Keratinocyte (primary cell): ENCODE data around the gene ENPP6. TPM values are rescaled to one million over a fixed set of nuclear protein-coding genes. Genes with fewer than 3 reads are reported as not detected.

Source experiments
- DNase-seq: peaks from one replicate; pipeline ENCODE4 v3.0.0-alpha.2; 2011; ENCODE audit warnings: low read depth, missing footprints, low spot score
- FAIRE-seq: peaks from 2 replicates; lab custom pipeline; 2011; peaks lifted over from hg19 to GRCh38; lab: Jason Lieb, UNC
- H2AFZ ChIP-seq: 2 replicates; pipeline ENCODE4 v1.6.0; 2012; ENCODE audit warnings: low read length, control low read depth, inconsistent platforms; ENCODE audit not compliant: control insufficient read depth
- H3K27ac ChIP-seq: 2 replicates; pipeline ENCODE4 v1.5.1; 2011; ENCODE audit warnings: low read length; ENCODE audit not compliant: control insufficient read depth, insufficient read depth
- H3K27me3 ChIP-seq: 3 replicates; pipeline ENCODE4 v1.6.0; 2011; ENCODE audit warnings: low read length; ENCODE audit not compliant: control insufficient read depth, insufficient read depth; ENCODE audit errors: extremely low read depth
- H3K36me3 ChIP-seq, 2 experiments: 2 replicates in 1 of 2; 3 replicates in 1 of 2; pipeline ENCODE4 v1.5.1; 2011; ENCODE audit warnings: low read length in 2 of 2, mild to moderate bottlenecking in 1 of 2; ENCODE audit not compliant: control insufficient read depth in 2 of 2, insufficient read depth in 2 of 2; ENCODE audit errors: extremely low read depth in 1 of 2
- H3K4me1 ChIP-seq: 3 replicates; pipeline ENCODE4 v1.5.1; 2011; ENCODE audit warnings: low read length; ENCODE audit not compliant: control insufficient read depth, insufficient read depth; ENCODE audit errors: extremely low read depth
- H3K4me2 ChIP-seq: 3 replicates; pipeline ENCODE4 v1.6.0; 2011; ENCODE audit warnings: low read depth, low read length; ENCODE audit not compliant: control insufficient read depth, insufficient read depth; ENCODE audit errors: extremely low read depth
- H3K4me3 ChIP-seq, 3 experiments: fragments of 200-600 bp in 1 of 3; sonication (generic) in 1 of 3; 2 replicates in 2 of 3; 3 replicates in 1 of 3; pipeline ENCODE4 v1.5.1; 2011 to 2016; ENCODE audit warnings: low read length in 3 of 3, mild to moderate bottlenecking in 3 of 3, control low read depth in 2 of 3, inconsistent platforms in 1 of 3, low read depth in 1 of 3, mixed read lengths in 1 of 3, mixed run types in 1 of 3, moderate library complexity in 1 of 3; ENCODE audit not compliant: control insufficient read depth in 2 of 3, insufficient read depth in 2 of 3; ENCODE audit errors: extremely low read depth in 1 of 3
- H3K79me2 ChIP-seq: 2 replicates; pipeline ENCODE4 v1.6.0; 2012; ENCODE audit warnings: low read length; ENCODE audit not compliant: control insufficient read depth, insufficient read depth
- H3K9ac ChIP-seq: 3 replicates; pipeline ENCODE4 v1.6.0; 2011; ENCODE audit warnings: low read length; ENCODE audit not compliant: control insufficient read depth, insufficient read depth; ENCODE audit errors: extremely low read depth
- H3K9me1 ChIP-seq: 3 replicates; pipeline ENCODE4 v1.6.0; 2011; ENCODE audit warnings: low read length; ENCODE audit not compliant: control insufficient read depth, insufficient read depth; ENCODE audit errors: extremely low read depth
- H3K9me3 ChIP-seq: 2 replicates; pipeline ENCODE4 v1.5.1; 2012; ENCODE audit warnings: low read depth, low read length; ENCODE audit not compliant: control insufficient read depth
- H4K20me1 ChIP-seq: 3 replicates; pipeline ENCODE4 v1.6.0; 2011; ENCODE audit warnings: low read length; ENCODE audit not compliant: control insufficient read depth, insufficient read depth; ENCODE audit errors: extremely low read depth
- EZH2 ChIP-seq: IDR thresholded peaks from one replicate; pipeline ENCODE4 v1.6.1; 2012; ENCODE audit warnings: inconsistent platforms, mild to moderate bottlenecking, low read length, moderate library complexity
- dilution Hi-C: fragments of 300-500 bp; cut with MboI; formaldehyde crosslinking; loops from one replicate; pipeline ENCODE4 v1.7.0; 2020; ENCODE audit warnings: low sequenced_read_pairs; ENCODE audit not compliant: extremely low pct_ligation_motif_present
- polyA plus RNA-seq, 5 experiments: library from polyadenylated mRNA; depleted of rRNA in 3 of 5; stranded (reverse) in 3 of 5; stranded (forward) in 1 of 5; unstranded in 1 of 5; fragments of >200 nt; gene quantifications; 1 replicate in 1 of 5; 2 replicates in 3 of 5; 3 replicates in 1 of 5; pipeline versions ENCODE4 v1.2.1 to v1.2.3, GENCODE V29; 2011 to 2012; ENCODE audit warnings: missing spikeins in 2 of 5, low read depth in 1 of 5, low replicate concordance in 1 of 5
- TF ChIP-seq, protein P1 (sequence below), 3 experiments: IDR thresholded peaks in 1 of 3; conservative IDR thresholded peaks in 1 of 3; optimal IDR thresholded peaks in 1 of 3; 2 replicates in 2 of 3; 3 replicates in 1 of 3; pipeline versions ENCODE3 to v1.5.1; 2011; ENCODE audit warnings: low read length in 3 of 3, mild to moderate bottlenecking in 3 of 3, moderate library complexity in 2 of 3, control low read depth in 1 of 3, inconsistent platforms in 1 of 3; ENCODE audit not compliant: insufficient read depth in 2 of 3; ENCODE audit errors: extremely low read depth in 1 of 3

Gene ENPP6
- polyA plus RNA-seq, 1 donor (not counting 4 experiments of a cell fraction or from before 2014, with no cell fraction given) = not detected

DNA sequence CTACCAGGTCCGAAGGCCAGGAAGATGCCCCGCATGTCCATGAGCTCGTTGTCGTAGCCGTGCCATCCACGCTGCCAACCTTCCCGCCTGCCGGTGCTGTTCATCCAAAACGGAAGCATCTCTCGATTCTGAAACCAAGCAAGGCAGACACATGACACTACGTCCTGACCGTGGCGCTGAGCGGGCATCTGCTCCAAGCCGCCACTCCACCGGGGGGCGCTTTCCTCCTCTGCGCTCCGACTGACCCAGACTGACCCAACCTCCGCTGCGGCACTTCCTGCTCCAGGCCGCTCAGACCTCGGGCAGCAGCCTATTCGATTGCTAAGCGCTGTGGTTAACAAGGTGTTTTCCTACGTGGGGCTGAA lies 120.5 kb downstream of the ENPP6 start:
- Histone ChIP-seq H3K4me3 (peak overlapping the region in 1 of 3 experiments; percentile 36), H4K20me1 (no peaks in the 10 kb centered on the region), H3K79me2 (no peaks in the 10 kb centered on the region), H3K9me3 (no peaks in the 10 kb centered on the region), H3K27ac (no peak overlapping the region), H3K9me1 (no peaks in the 10 kb centered on the region), H3K9ac (no peak overlapping the region), H2AFZ (peak overlapping the region; percentile 27), H3K36me3 (no peaks in the 10 kb centered on the region), H3K27me3 (no peaks in the 10 kb centered on the region), H3K4me2 (peak overlapping the region; percentile 34), H3K4me1 (no peaks in the 10 kb centered on the region)
- no peak for TF ChIP-seq EZH2
- TF ChIP-seq, protein P1, sequence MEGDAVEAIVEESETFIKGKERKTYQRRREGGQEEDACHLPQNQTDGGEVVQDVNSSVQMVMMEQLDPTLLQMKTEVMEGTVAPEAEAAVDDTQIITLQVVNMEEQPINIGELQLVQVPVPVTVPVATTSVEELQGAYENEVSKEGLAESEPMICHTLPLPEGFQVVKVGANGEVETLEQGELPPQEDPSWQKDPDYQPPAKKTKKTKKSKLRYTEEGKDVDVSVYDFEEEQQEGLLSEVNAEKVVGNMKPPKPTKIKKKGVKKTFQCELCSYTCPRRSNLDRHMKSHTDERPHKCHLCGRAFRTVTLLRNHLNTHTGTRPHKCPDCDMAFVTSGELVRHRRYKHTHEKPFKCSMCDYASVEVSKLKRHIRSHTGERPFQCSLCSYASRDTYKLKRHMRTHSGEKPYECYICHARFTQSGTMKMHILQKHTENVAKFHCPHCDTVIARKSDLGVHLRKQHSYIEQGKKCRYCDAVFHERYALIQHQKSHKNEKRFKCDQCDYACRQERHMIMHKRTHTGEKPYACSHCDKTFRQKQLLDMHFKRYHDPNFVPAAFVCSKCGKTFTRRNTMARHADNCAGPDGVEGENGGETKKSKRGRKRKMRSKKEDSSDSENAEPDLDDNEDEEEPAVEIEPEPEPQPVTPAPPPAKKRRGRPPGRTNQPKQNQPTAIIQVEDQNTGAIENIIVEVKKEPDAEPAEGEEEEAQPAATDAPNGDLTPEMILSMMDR (optimal IDR thresholded peaks at IDR 0.05 in 1 of 3, IDR thresholded peaks at IDR 0.05 in 1 of 3, conservative IDR thresholded peaks at IDR 0.05 in 1 of 3; ENCODE audit: extremely low read depth in 1 of 3, insufficient read depth in 2 of 3, low read length in 3 of 3) = peak; percentile 12 to 60 (median 27)
- dilution Hi-C loops = no loop called here
- no peak for DNase-seq
- no peak for FAIRE-seq

DNA sequence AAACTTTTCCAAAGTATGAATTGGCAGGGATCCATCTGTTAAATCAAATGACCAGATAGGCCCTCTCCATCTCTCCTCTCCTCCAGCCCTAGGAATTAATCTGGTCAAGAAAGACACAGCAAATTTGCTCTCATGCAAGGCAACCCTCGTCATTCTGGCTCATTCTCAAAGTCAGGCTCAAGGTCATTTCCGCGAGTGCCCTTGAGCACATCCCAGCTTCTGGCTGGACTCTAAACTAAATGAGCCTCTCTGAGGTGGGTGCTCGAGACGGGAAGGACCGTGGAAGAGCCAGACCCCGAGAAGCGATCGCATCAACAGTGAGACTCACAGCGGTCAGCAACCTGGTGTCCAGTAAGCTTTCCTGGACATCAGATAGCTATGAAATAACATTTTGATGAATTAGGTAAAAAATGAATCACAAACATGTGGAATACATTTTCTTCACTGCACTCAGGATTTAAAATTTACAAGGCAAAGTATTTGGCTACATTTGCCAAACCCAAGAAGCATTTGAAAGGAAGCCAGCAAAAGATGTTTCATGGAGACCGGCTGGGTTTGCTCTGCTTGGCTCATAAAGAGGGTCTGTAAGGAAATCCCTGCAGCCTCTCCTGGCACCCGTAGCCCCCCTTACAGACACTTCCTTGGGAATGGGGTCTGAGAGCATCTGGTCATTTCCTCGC lies 121.0 kb downstream of the ENPP6 start:
- Histone ChIP-seq H3K9me3 (no peaks in the 10 kb centered on the region), H3K36me3 (no peaks in the 10 kb centered on the region), H3K79me2 (no peaks in the 10 kb centered on the region), H4K20me1 (no peaks in the 10 kb centered on the region), H3K27ac (no peak overlapping the region), H3K4me3 (peak overlapping the region in 1 of 3 experiments; percentile 36), H3K27me3 (no peaks in the 10 kb centered on the region), H3K9ac (no peak overlapping the region), H3K4me2 (peak overlapping the region; percentile 34), H2AFZ (peak overlapping the region; percentile 27), H3K4me1 (no peaks in the 10 kb centered on the region), H3K9me1 (no peaks in the 10 kb centered on the region)
- FAIRE-seq (no peak), DNase-seq (no peak)
- TF ChIP-seq EZH2 = no peak
- TF ChIP-seq, protein P1 (optimal IDR thresholded peaks at IDR 0.05 in 1 of 3, IDR thresholded peaks at IDR 0.05 in 1 of 3, conservative IDR thresholded peaks at IDR 0.05 in 1 of 3; ENCODE audit: extremely low read depth in 1 of 3, insufficient read depth in 2 of 3, low read length in 3 of 3) = no peak
- dilution Hi-C loops = no loop called here
